ENCODE results near the gene IL36G.

Gene IL36G

GRCh38 chr2:113015655-113016054, 37.8 kb downstream of the IL36G start:
- no peak for DNase-seq (ENCODE audit: low read depth in 2 of 3, low spot score in 1 of 3)

GRCh38 chr2:113018509-113018908, 40.7 kb downstream of the IL36G start:
- DNase-seq (ENCODE audit: low read depth in 2 of 3, low spot score in 1 of 3), result no peak

GRCh38 chr2:113021312-113021711, 43.5 kb downstream of the IL36G start:
- DNase-seq (ENCODE audit: low read depth in 2 of 3, low spot score in 1 of 3), result no peak

GRCh38 chr2:113024764-113025163, 47.0 kb downstream of the IL36G start:
- no peak for DNase-seq (ENCODE audit: low read depth in 2 of 3, low spot score in 1 of 3)

- DNase-seq (ENCODE audit: low read depth in 2 of 3, low spot score in 1 of 3), result no peak
Observed at GRCh38 chr2:113025737-113026136, 47.9 kb downstream of the IL36G start.

- DNase-seq (ENCODE audit: low read depth in 2 of 3, low spot score in 1 of 3), result no peak
Observed at GRCh38 chr2:113027691-113028090, 49.9 kb downstream of the IL36G start.

GRCh38 chr2:113028112-113028511, 50.3 kb downstream of the IL36G start:
- DNase-seq (ENCODE audit: low read depth in 2 of 3, low spot score in 1 of 3), result no peak

- DNase-seq (ENCODE audit: low read depth in 2 of 3, low spot score in 1 of 3), result no peak
Observed at GRCh38 chr2:113032737-113033136, 54.9 kb downstream of the IL36G start.

- no peak for DNase-seq (ENCODE audit: low read depth in 2 of 3, low spot score in 1 of 3)
Observed at GRCh38 chr2:113034016-113034415, 56.2 kb downstream of the IL36G start.

Data from stimulated activated CD4-positive, alpha-beta T cell treated with anti-CD3 and anti-CD28 coated beads, Interleukin-12 subunit alpha, Interleukin-12 subunit beta, amount 100 ng/mL, for 48 hours (primary cell).